PC-9 (cell line): ENCODE measurements around the gene TEX54. TPM values are rescaled to one million over a fixed set of nuclear protein-coding genes. Genes with fewer than 3 reads are reported as not detected.
A peak's percentile ranks its signal among the peaks of the same experiment; 100 is the strongest.

Experiments
- BruUV-seq: library from RNA; stranded (reverse); fragments of 400-500 nt; replicated peaks from 2 replicates; lab custom pipeline; 2021; lab: Mats Ljungman, UMichigan
- CTCF ChIA-PET: fragments of 300-600 bp; sonication (Branson Sonifier 250); formaldehyde crosslinking; loops from one replicate; lab custom pipeline; 2022; ENCODE audit warnings: antibody characterized with exemption; lab: Charles Lee
- POLR2A ChIA-PET: fragments of 300-600 bp; sonication (Branson Sonifier 250); formaldehyde crosslinking; loops from one replicate; lab custom pipeline; 2022; ENCODE audit warnings: antibody characterized with exemption; ENCODE audit not compliant: unreplicated experiment; lab: Charles Lee
- DNase-seq, 2 experiments: peaks; one replicate each; pipeline versions ENCODE4 v3.0.0 to v3.0.0-alpha.2; 2015 to 2022; ENCODE audit warnings: mixed read lengths in 1 of 2
- H2AFZ ChIP-seq: fragments of 200-600 bp; sonication (generic); 2 replicates; pipeline ENCODE4 v1.8.1; 2017; ENCODE audit warnings: antibody characterized with exemption
- H3F3A ChIP-seq: fragments of 200-600 bp; sonication (generic); 2 replicates; pipeline ENCODE4 v1.8.1; 2017; ENCODE audit warnings: antibody characterized with exemption, mild to moderate bottlenecking, low read depth; ENCODE audit not compliant: insufficient read depth
- H3K27ac ChIP-seq: fragments of 200-600 bp; sonication (generic); 2 replicates; pipeline ENCODE4 v1.6.1; 2016; ENCODE audit warnings: mixed run types
- H3K27me3 ChIP-seq: fragments of 200-600 bp; sonication (generic); 2 replicates; pipeline ENCODE4 v1.6.1; 2016; ENCODE audit warnings: low read depth, mixed run types; ENCODE audit not compliant: insufficient read depth
- H3K36me3 ChIP-seq: fragments of 200-600 bp; sonication (generic); 2 replicates; pipeline ENCODE4 v1.6.1; 2016; ENCODE audit warnings: low read depth, mixed run types
- H3K4me1 ChIP-seq: fragments of 200-600 bp; sonication (generic); replicated peaks from 2 replicates; pipeline ENCODE4 v1.6.1; 2016; ENCODE audit warnings: mixed run types; ENCODE audit not compliant: insufficient read depth
- H3K4me2 ChIP-seq: fragments of 200-600 bp; sonication (generic); 2 replicates; pipeline ENCODE4 v1.6.1; 2017; ENCODE audit warnings: mixed run types
- H3K4me3 ChIP-seq: fragments of 200-600 bp; sonication (generic); 2 replicates; pipeline ENCODE4 v1.6.1; 2016; ENCODE audit warnings: mixed run types
- H3K79me2 ChIP-seq: fragments of 200-600 bp; sonication (generic); 2 replicates; pipeline ENCODE4 v1.6.1; 2017; ENCODE audit warnings: low read depth, mixed run types
- H3K9me2 ChIP-seq: fragments of 200-600 bp; sonication (generic); 2 replicates; pipeline ENCODE4 v1.8.1; 2017; ENCODE audit warnings: mild to moderate bottlenecking; ENCODE audit not compliant: insufficient read depth
- H3K9me3 ChIP-seq: fragments of 200-600 bp; sonication (generic); 2 replicates; pipeline ENCODE4 v1.8.1; 2016; ENCODE audit warnings: low read depth; ENCODE audit not compliant: insufficient read depth
- H4K20me1 ChIP-seq: fragments of 200-600 bp; sonication (generic); 2 replicates; pipeline ENCODE4 v1.8.1; 2017; ENCODE audit not compliant: insufficient read depth
- CTCF ChIP-seq: fragments of 200-600 bp; sonication (generic); conservative IDR thresholded peaks from 2 replicates; pipeline ENCODE4 v1.6.1; 2017; ENCODE audit warnings: mixed run types, antibody characterized with exemption, mild to moderate bottlenecking, moderate library complexity
- EZH2 ChIP-seq: fragments of 200-600 bp; sonication (generic); IDR thresholded peaks from 2 replicates; pipeline ENCODE4 v1.8.0; 2017; ENCODE audit warnings: antibody characterized with exemption, low read depth
- intact Hi-C: fragments of 100-400 bp; cut with micrococcal nuclease; formaldehyde crosslinking; loops from one replicate; pipeline ENCODE4 v1.10.0; 2022; ENCODE audit not compliant: unreplicated experiment
- total RNA-seq: library from RNA; stranded (reverse); gene quantifications from 2 replicates; pipeline ENCODE4 v1.2.3, GENCODE V29; 2021

Gene TEX54
- total RNA-seq, 1 experiment from 2014 or later: not detected

GRCh38 chr11:62805076-62805892 is 27.4 kb downstream of the TEX54 start, which contains the start of gene NXF1:
Gene NXF1, minus strand, starts transcription at chr11:62805440. Its CDS starts 84 bp downstream, at chr11:62805356.
- Histone ChIP-seq H3K4me3 (peak within 1 kb of the TSS; percentile 94), H3K79me2 (peaks cover 32% of the 10 kb centered on the region), H3K9me3 (no peaks in the 10 kb centered on the region), H3F3A (peaks cover 26% of the 10 kb centered on the region; the same call in 1 of the 2 replicates), H3K27me3 (no peaks in the 10 kb centered on the region), H4K20me1 (no peaks in the 10 kb centered on the region; the same call in 1 of the 2 replicates), H3K36me3 (peaks cover 27% of the 10 kb centered on the region), H3K27ac (peak within 1 kb of the TSS; percentile 16), H3K4me2 (peak within 1 kb of the TSS; percentile 91), H3K9me2 (no peaks in the 10 kb centered on the region), H3K4me1 (peaks cover 20% of the 10 kb centered on the region), H2AFZ (peak within 1 kb of the TSS; percentile 74)
- POLR2A ChIA-PET: interaction anchor here (0.5 to 1.4 kb wide), 3 partner anchors 26 to 82 kb away, joined by 3 to 20 read pairs (median 4); partner anchors contain the start of gene STX5
- BruUV-seq: no TSS peak
- intact Hi-C loops: loop anchor here (1.0 to 2.0 kb wide), 2 partner anchors 18 to 27 kb away; partner anchors contain the start of genes STX5, TEX54 and TMEM179B
- DNase-seq: peak; percentile 87 to 98
- CTCF ChIA-PET: interaction anchor here (0.6 kb wide), 1 partner anchor 1402 kb away, joined by 3 read pairs; the partner anchor contains the start of gene FERMT3
- no peak for TF ChIP-seq CTCF
- TF ChIP-seq EZH2: no peak

GRCh38 chr11:62804310-62805075 is 28.1 kb downstream of the TEX54 start:
- Histone ChIP-seq H3K27ac (peak overlapping the region; percentile 16), H3K79me2 (peaks cover 32% of the 10 kb centered on the region), H3K4me1 (peaks cover 20% of the 10 kb centered on the region), H3K27me3 (no peaks in the 10 kb centered on the region), H3K36me3 (peaks cover 33% of the 10 kb centered on the region), H3K4me2 (peak overlapping the region; percentile 91), H4K20me1 (no peaks in the 10 kb centered on the region; the same call in 1 of the 2 replicates), H2AFZ (peak overlapping the region; percentile 74), H3K9me3 (no peaks in the 10 kb centered on the region), H3K9me2 (no peaks in the 10 kb centered on the region), H3F3A (peaks cover 26% of the 10 kb centered on the region; the same call in 1 of the 2 replicates), H3K4me3 (peak overlapping the region; percentile 94)
- peak in 1 of 2 experiments; percentile 46 for DNase-seq
- POLR2A ChIA-PET: interaction anchor here (0.6 kb wide), 1 partner anchor 37 kb away, joined by 5 read pairs; no protein-coding TSS in a partner anchor
- BruUV-seq: TSS peak; percentile 52
- intact Hi-C loops: loop anchor here (1.0 to 2.0 kb wide), 2 partner anchors 18 to 28 kb away; partner anchors contain the start of genes STX5, TEX54 and TMEM179B
- TF ChIP-seq CTCF (no peak), EZH2 (no peak)
- CTCF ChIA-PET: no interaction called here

- H3K79me2 ChIP-seq: peaks cover 32% of the 10 kb centered on the region
- TF ChIP-seq EZH2 (no peak), CTCF (no peak)
- H3K9me3 ChIP-seq: no peaks in the 10 kb centered on the region
- H3K9me2 ChIP-seq: no peaks in the 10 kb centered on the region
- peaks cover 14% of the 10 kb centered on the region for H3K4me1 ChIP-seq
- ChIA-PET CTCF (no interaction called here), POLR2A (no interaction called here)
- H3K4me2 ChIP-seq: no peak overlapping the region
- intact Hi-C loops: no loop called here
- H3K27ac ChIP-seq: no peak overlapping the region
- H3K4me3 ChIP-seq: no peak overlapping the region
- peaks cover 6% of the 10 kb centered on the region; the same call in 1 of the 2 replicates for H3F3A ChIP-seq
- H2AFZ ChIP-seq: no peak overlapping the region
- H3K27me3 ChIP-seq: no peaks in the 10 kb centered on the region
- no TSS peak for BruUV-seq
- no peaks in the 10 kb centered on the region; the same call in 1 of the 2 replicates for H4K20me1 ChIP-seq
- H3K36me3 ChIP-seq: peaks cover 45% of the 10 kb centered on the region
- DNase-seq: peak in 1 of 2 experiments; percentile 31
Measured at GRCh38 chr11:62801071-62801470, 31.6 kb downstream of the TEX54 start.
